ENCODE measurements around the gene KRT5.

The KRT5 gene

GRCh38 chr12:52519826-52520662, at the start of gene KRT5:
KRT5 (minus strand) TSS chr12:52520394; CDS start chr12:52520296, 98 bp downstream.
- Mint-ChIP-seq H3K36me3 (ENCODE audit: low read depth) (no peaks in the 10 kb centered on the region), H3K9me3 (no peaks in the 10 kb centered on the region), H3K4me1 (ENCODE audit: low read depth) (no peaks in the 10 kb centered on the region), H3K27me3 (ENCODE audit: low read depth) (no peaks in the 10 kb centered on the region), H3K4me3 (no peak within 1 kb of the TSS), H3K27ac (no peak within 1 kb of the TSS)

GRCh38 chr12:52568111-52568510, 47.9 kb upstream of the KRT5 start:
- Mint-ChIP-seq H3K27me3 (ENCODE audit: low read depth) (peaks cover 16% of the 10 kb centered on the region), H3K36me3 (ENCODE audit: low read depth) (no peaks in the 10 kb centered on the region), H3K27ac (no peak overlapping the region), H3K4me1 (ENCODE audit: low read depth) (no peaks in the 10 kb centered on the region), H3K4me3 (no peak overlapping the region), H3K9me3 (no peaks in the 10 kb centered on the region)

- Mint-ChIP-seq H3K27ac (no peak overlapping the region), H3K9me3 (no peaks in the 10 kb centered on the region), H3K4me3 (no peak overlapping the region), H3K36me3 (ENCODE audit: low read depth) (no peaks in the 10 kb centered on the region), H3K27me3 (ENCODE audit: low read depth) (peaks cover 16% of the 10 kb centered on the region), H3K4me1 (ENCODE audit: low read depth) (no peaks in the 10 kb centered on the region)
Measured at GRCh38 chr12:52566847-52567291, 46.7 kb upstream of the KRT5 start.

DNA sequence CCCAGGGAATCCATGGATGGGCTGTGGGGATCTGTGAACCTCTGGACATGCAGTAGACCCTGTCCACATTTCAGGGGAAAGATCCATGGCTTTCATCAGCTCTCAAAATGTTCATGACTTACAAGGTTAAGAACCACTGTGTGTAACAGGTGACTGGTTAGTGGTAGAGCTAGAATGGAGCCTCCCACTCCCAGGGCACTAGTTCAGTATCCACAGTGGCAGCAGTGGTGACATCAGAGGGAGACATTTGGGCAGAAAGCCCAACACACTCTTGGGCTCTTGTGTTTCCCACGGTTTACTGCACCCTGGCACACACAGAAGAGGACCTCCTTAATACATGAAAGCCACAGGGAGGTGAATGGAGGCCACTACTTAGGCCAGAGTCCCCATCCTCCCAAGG, 44.4 kb upstream of the KRT5 start:
- Mint-ChIP-seq H3K27me3 (ENCODE audit: low read depth) (peaks cover 24% of the 10 kb centered on the region), H3K4me1 (ENCODE audit: low read depth) (no peaks in the 10 kb centered on the region), H3K9me3 (no peaks in the 10 kb centered on the region), H3K4me3 (no peak overlapping the region), H3K36me3 (ENCODE audit: low read depth) (no peaks in the 10 kb centered on the region), H3K27ac (no peak overlapping the region)

DNA sequence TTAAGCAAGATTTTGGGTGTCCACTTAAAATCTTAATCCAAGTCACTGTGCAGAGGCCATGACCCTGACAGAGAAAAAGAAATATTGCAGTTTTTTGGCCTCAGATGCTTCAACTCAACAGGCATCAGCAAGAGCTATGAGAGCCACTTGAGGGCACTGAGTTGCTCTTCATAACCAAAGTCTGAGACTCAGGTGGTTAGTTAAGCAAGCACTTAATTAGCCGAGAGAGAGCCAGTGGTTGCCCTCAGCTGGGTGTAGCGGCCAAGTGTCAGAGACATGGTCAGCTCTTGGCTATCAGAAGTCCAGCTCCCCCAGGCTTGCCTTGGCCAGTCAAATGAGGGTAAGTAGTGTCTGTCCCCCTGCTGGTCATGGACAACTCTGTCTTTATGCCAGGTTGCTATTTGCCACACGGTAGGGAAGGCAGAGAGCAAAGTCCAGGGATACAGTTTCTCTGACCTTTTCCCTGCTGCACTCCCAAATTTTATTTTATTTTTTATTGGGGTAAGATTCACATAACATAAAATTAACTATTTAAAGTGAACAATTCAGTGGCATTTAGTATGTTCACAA, 41.8 kb upstream of the KRT5 start:
- no peak overlapping the region for H3K4me3 Mint-ChIP-seq
- H3K27ac Mint-ChIP-seq = no peak overlapping the region
- H3K9me3 Mint-ChIP-seq = no peaks in the 10 kb centered on the region
- H3K36me3 Mint-ChIP-seq (ENCODE audit: low read depth) = no peaks in the 10 kb centered on the region
- no peaks in the 10 kb centered on the region for H3K4me1 Mint-ChIP-seq (ENCODE audit: low read depth)
- peaks cover 29% of the 10 kb centered on the region for H3K27me3 Mint-ChIP-seq (ENCODE audit: low read depth)

- Mint-ChIP-seq H3K27me3 (ENCODE audit: low read depth) (peaks cover 29% of the 10 kb centered on the region), H3K4me3 (no peak overlapping the region), H3K36me3 (ENCODE audit: low read depth) (no peaks in the 10 kb centered on the region)
Measured at GRCh38 chr12:52559979-52560378, 39.8 kb upstream of the KRT5 start.

GRCh38 chr12:52558781-52559445, 38.7 kb upstream of the KRT5 start:
- Mint-ChIP-seq H3K27me3 (ENCODE audit: low read depth) (peaks cover 32% of the 10 kb centered on the region), H3K4me1 (ENCODE audit: low read depth) (no peaks in the 10 kb centered on the region), H3K27ac (no peak overlapping the region), H3K9me3 (no peaks in the 10 kb centered on the region), H3K4me3 (no peak overlapping the region), H3K36me3 (ENCODE audit: low read depth) (no peaks in the 10 kb centered on the region)

More at GRCh38 chr12:52559979-52560378, 39.8 kb upstream of the KRT5 start:
- Mint-ChIP-seq H3K4me1 (ENCODE audit: low read depth) (no peaks in the 10 kb centered on the region), H3K9me3 (no peaks in the 10 kb centered on the region), H3K27ac (no peak overlapping the region)

- Mint-ChIP-seq H3K36me3 (ENCODE audit: low read depth) (no peaks in the 10 kb centered on the region), H3K4me3 (no peak overlapping the region), H3K27me3 (ENCODE audit: low read depth) (peaks cover 26% of the 10 kb centered on the region), H3K4me1 (ENCODE audit: low read depth) (no peaks in the 10 kb centered on the region), H3K27ac (no peak overlapping the region), H3K9me3 (no peaks in the 10 kb centered on the region)
Measured at GRCh38 chr12:52557476-52557875, 37.3 kb upstream of the KRT5 start.

- H3K4me3 Mint-ChIP-seq = no peak overlapping the region
- H3K27ac Mint-ChIP-seq = no peak overlapping the region
- H3K9me3 Mint-ChIP-seq = no peaks in the 10 kb centered on the region
- no peaks in the 10 kb centered on the region for H3K4me1 Mint-ChIP-seq (ENCODE audit: low read depth)
- H3K36me3 Mint-ChIP-seq (ENCODE audit: low read depth) = no peaks in the 10 kb centered on the region
- H3K27me3 Mint-ChIP-seq (ENCODE audit: low read depth) = peaks cover 26% of the 10 kb centered on the region
Measured at GRCh38 chr12:52555577-52555976, 35.4 kb upstream of the KRT5 start.

- Mint-ChIP-seq H3K4me3 (no peak within 1 kb of the TSS), H3K9me3 (no peaks in the 10 kb centered on the region), H3K36me3 (ENCODE audit: low read depth) (no peaks in the 10 kb centered on the region), H3K27me3 (ENCODE audit: low read depth) (peaks cover 21% of the 10 kb centered on the region), H3K27ac (no peak within 1 kb of the TSS), H3K4me1 (ENCODE audit: low read depth) (no peaks in the 10 kb centered on the region)
Measured at GRCh38 chr12:52552681-52553195, 32.5 kb upstream of the KRT5 start, which contains the start of gene KRT71. KRT71 (minus strand) TSS chr12:52553145; CDS start chr12:52553077, 68 bp downstream.

GRCh38 chr12:52552055-52552454, 31.9 kb upstream of the KRT5 start:
- H3K27ac Mint-ChIP-seq = no peak overlapping the region
- H3K36me3 Mint-ChIP-seq (ENCODE audit: low read depth) = no peaks in the 10 kb centered on the region
- no peak overlapping the region for H3K4me3 Mint-ChIP-seq
- H3K9me3 Mint-ChIP-seq = no peaks in the 10 kb centered on the region
- no peaks in the 10 kb centered on the region for H3K4me1 Mint-ChIP-seq (ENCODE audit: low read depth)
- peaks cover 21% of the 10 kb centered on the region for H3K27me3 Mint-ChIP-seq (ENCODE audit: low read depth)

DNA sequence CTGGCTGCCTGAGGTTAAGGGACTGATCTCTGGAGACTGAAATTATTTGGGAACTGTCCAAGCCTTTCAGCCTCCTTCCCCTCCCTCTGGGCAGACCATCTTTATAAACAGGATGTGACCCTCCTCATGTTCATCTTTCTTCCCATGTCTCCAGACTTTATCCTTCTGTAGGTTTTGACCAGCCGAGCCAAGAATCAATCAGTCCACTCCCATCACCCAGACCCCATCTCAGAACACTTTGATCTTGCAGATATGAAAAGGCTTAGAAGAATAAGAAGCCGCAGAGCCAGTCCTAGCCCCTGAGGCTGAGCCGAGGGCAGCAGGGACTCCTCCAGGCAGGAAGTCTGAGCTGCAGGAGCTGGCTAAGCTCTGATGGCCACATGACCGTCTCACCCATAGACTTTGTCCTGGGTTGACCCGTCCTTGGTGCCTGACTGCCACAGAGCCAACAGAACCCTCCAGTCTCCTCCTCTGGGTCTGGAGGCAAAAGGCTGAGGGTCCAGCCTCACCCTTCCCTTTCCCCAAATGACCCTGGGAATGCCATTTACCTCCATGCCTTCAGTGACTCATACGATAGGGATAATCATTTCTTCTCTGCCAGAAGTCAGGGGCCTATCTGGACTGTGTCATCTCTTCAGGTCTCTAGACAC, 31.1 kb upstream of the KRT5 start:
- no peak overlapping the region for H3K27ac Mint-ChIP-seq
- H3K4me1 Mint-ChIP-seq (ENCODE audit: low read depth) = no peaks in the 10 kb centered on the region
- H3K36me3 Mint-ChIP-seq (ENCODE audit: low read depth) = no peaks in the 10 kb centered on the region
- no peak overlapping the region for H3K4me3 Mint-ChIP-seq
- H3K27me3 Mint-ChIP-seq (ENCODE audit: low read depth) = peaks cover 21% of the 10 kb centered on the region
- no peaks in the 10 kb centered on the region for H3K9me3 Mint-ChIP-seq

DNA sequence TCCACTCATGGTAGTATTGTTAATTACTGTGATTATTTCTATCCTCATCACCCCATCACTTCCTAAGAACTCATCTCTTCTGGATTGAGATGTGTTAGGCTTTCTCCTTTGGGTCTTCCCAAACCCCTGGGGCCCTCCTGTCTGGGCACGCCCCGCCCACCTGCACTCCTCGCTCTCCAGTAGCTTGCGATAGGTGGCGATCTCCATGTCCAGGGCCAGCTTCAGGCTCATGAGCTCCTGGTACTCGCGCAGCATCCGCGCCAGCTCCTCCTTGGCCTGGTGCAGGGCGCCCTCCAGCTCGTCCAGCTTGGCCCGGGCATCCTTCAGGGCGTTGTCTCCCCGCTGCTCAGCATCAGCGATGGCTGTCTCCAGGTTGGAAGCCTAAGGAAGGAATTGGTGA, 25.9 kb upstream of the KRT5 start:
- H3K4me1 Mint-ChIP-seq (ENCODE audit: low read depth) = peaks cover 3% of the 10 kb centered on the region
- no peaks in the 10 kb centered on the region for H3K36me3 Mint-ChIP-seq (ENCODE audit: low read depth)
- H3K27ac Mint-ChIP-seq = no peak overlapping the region
- peaks cover 6% of the 10 kb centered on the region for H3K27me3 Mint-ChIP-seq (ENCODE audit: low read depth)
- H3K9me3 Mint-ChIP-seq = no peaks in the 10 kb centered on the region
- H3K4me3 Mint-ChIP-seq = no peak overlapping the region
